Stimulated activated CD4-positive, alpha-beta T cell treated with anti-CD3 and anti-CD28 coated beads, Interleukin-4, amount 100 ng/mL, for 4 hours (primary cell): ENCODE results near the gene UGT2A2.

Experiments
- DNase-seq, 2 experiments: peaks; one replicate each; pipeline ENCODE4 v3.0.0-alpha.2; 2020

UGT2A2 gene

DNA sequence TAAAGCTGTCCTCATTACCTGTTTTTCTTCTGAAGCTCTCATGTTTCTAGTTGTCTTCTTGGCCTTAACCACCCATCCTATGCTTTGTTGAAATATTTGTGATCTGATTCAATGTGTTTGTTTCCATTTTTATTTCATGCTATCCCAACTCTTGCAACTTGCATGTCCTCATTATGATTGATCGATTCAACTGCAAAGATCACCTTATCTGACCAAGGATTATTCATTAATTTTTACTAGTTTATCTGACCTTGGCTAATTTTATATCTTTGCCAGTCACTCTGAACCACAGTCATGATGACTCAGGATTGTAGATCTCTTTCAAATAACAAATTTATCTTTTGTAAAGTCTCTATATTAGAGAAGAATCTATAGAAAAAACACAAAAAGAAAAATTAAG is 70.7 kb downstream of the UGT2A2 start:
- DNase-seq: no peak

DNA sequence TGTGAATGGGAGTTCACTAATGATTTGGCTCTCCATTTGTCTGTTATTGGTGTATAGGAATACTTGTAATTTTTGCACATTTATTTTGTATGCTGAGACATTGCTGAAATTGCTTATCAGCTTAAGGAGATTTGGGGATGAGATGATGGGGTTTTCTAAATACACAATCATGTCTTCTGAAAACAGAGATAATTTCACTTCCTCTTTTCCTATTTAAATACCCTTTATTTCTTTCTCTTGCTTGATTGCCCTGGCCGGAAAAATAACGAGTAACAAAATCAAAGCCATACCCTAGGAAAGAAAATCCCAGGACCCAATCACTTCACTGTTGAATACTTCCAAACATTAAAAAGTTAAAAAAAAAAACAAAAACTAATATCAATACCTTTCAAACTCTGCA is 76.0 kb downstream of the UGT2A2 start:
- DNase-seq: no peak

DNA sequence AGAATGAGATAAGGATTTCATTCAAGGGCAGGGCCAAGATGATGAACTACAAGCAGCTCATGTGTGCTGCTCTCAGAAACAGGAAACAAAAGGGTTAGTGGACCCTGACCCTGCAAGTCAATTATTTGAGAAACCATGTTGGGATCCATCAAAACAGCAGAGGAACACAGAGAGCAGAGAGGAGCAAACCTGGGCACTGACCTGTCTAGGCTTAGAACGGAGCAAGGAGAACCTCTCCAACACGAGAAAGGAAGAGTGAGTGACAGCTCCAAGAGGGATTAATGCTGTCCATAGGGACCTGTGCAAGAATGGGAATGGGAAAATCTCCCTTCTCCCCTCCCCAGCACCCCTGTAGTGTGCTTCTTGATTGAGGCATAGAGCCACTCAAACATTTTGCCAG is 89.8 kb downstream of the UGT2A2 start:
- DNase-seq: no peak

DNA sequence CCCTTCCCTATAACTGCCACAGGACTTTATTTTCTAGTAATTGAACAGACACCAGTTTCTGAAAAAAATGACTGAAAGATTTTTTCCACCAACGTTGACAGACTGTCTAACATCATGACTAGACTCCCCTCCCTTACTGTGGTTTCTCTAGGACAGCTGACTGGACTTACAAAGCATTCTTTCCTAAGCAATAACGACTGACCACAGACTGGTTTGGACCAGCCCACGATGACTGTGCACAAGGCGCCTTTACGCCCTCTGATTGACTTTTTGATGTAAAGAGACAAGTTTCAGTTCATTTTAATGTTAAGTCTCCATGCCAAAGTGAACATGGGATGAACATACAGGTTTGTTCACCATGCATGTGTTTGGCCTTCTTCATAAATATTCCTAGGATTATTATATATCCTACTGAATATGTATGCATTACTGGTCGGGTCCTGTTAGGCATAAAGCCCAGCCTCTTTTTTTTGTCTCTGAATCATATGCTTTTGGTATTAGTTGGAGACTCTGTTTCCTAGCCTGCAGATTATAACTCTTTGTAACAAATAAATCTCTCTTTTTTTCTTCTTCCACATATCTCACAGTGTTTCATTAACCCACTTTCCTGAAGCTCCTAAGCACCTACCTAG is 93.2 kb downstream of the UGT2A2 start:
- no peak for DNase-seq
